Osteocyte (in vitro differentiated cells): ENCODE data around the gene TMEM126A. TPM values are rescaled to one million over a fixed set of nuclear protein-coding genes. Genes with fewer than 3 reads are reported as not detected.

ENCODE experiments used
- DNase-seq: peaks from one replicate; pipeline ENCODE4 v3.0.0; 2021; ENCODE audit warnings: mixed read lengths; ENCODE audit not compliant: unreplicated experiment; ENCODE audit errors: extremely low spot score
- H3K27ac Mint-ChIP-seq: one replicate; pipeline ENCODE4 v1.8.0; 2021; ENCODE audit warnings: mild to moderate bottlenecking, mixed read lengths; ENCODE audit not compliant: unreplicated experiment
- H3K27me3 Mint-ChIP-seq: one replicate; pipeline ENCODE4 v1.8.0; 2021; ENCODE audit warnings: mixed read lengths; ENCODE audit not compliant: unreplicated experiment
- H3K36me3 Mint-ChIP-seq: one replicate; pipeline ENCODE4 v1.8.0; 2021; ENCODE audit warnings: mixed read lengths; ENCODE audit not compliant: unreplicated experiment
- H3K4me1 Mint-ChIP-seq: one replicate; pipeline ENCODE4 v1.8.0; 2021; ENCODE audit warnings: mixed read lengths; ENCODE audit not compliant: unreplicated experiment
- H3K4me3 Mint-ChIP-seq: one replicate; pipeline ENCODE4 v1.8.0; 2021; ENCODE audit warnings: mild to moderate bottlenecking, moderate library complexity, mixed read lengths; ENCODE audit not compliant: unreplicated experiment
- H3K9me3 Mint-ChIP-seq: one replicate; pipeline ENCODE4 v1.8.0; 2021; ENCODE audit warnings: mixed read lengths; ENCODE audit not compliant: unreplicated experiment
- CTCF ChIP-seq: fragments of 200-600 bp; sonication (generic); IDR thresholded peaks from 2 replicates; pipeline ENCODE4 v1.5.0; 2021; ENCODE audit warnings: antibody characterized with exemption, mild to moderate bottlenecking, moderate library complexity
- total RNA-seq: library from RNA; stranded (reverse); gene quantifications from 2 replicates; pipeline ENCODE4 v1.2.1, GENCODE V29; 2021

The TMEM126A gene
- total RNA-seq, 1 donor from 2014 or later, result 28.9 TPM

GRCh38 chr11:85679576-85679975 is 31.8 kb downstream of the TMEM126A start:
- H3K4me1 Mint-ChIP-seq, result no peaks in the 10 kb centered on the region
- H3K9me3 Mint-ChIP-seq, result no peaks in the 10 kb centered on the region
- no peaks in the 10 kb centered on the region for H3K36me3 Mint-ChIP-seq
- peaks cover 35% of the 10 kb centered on the region for H3K27me3 Mint-ChIP-seq
- H3K27ac Mint-ChIP-seq, result no peak overlapping the region
- no peak overlapping the region for H3K4me3 Mint-ChIP-seq
- DNase-seq, result no peak
- no peak for TF ChIP-seq CTCF

- no peak overlapping the region for H3K27ac Mint-ChIP-seq
- no peak overlapping the region for H3K4me3 Mint-ChIP-seq
- H3K4me1 Mint-ChIP-seq, result no peaks in the 10 kb centered on the region
- no peaks in the 10 kb centered on the region for H3K36me3 Mint-ChIP-seq
- TF ChIP-seq CTCF, result no peak
- peaks cover 25% of the 10 kb centered on the region for H3K27me3 Mint-ChIP-seq
- DNase-seq, result no peak
- H3K9me3 Mint-ChIP-seq, result no peaks in the 10 kb centered on the region
These were observed 33.1 kb downstream of the TMEM126A start for GRCh38 chr11:85680897-85681296.

GRCh38 chr11:85682330-85683305 is 34.9 kb downstream of the TMEM126A start:
- Mint-ChIP-seq H3K36me3 (no peaks in the 10 kb centered on the region), H3K27me3 (peaks cover 25% of the 10 kb centered on the region), H3K4me3 (no peak overlapping the region), H3K9me3 (no peaks in the 10 kb centered on the region), H3K4me1 (no peaks in the 10 kb centered on the region), H3K27ac (no peak overlapping the region)
- no peak for DNase-seq
- TF ChIP-seq CTCF, result no peak

GRCh38 chr11:85685125-85685819 is 37.5 kb downstream of the TMEM126A start:
- H3K4me3 Mint-ChIP-seq, result no peak overlapping the region
- peaks cover 10% of the 10 kb centered on the region for H3K27me3 Mint-ChIP-seq
- no peak overlapping the region for H3K27ac Mint-ChIP-seq
- no peaks in the 10 kb centered on the region for H3K36me3 Mint-ChIP-seq
- DNase-seq, result no peak
- peaks cover 1% of the 10 kb centered on the region for H3K4me1 Mint-ChIP-seq
- TF ChIP-seq CTCF, result no peak
- no peaks in the 10 kb centered on the region for H3K9me3 Mint-ChIP-seq
